ENCODE results near the gene CAPN11. TPM values are rescaled to one million over a fixed set of nuclear protein-coding genes. Genes with fewer than 3 reads are reported as not detected.

CAPN11 gene
- total RNA-seq, 1 donor from 2014 or later = 0.25 TPM

- H3K27ac ChIP-seq (replicated peaks) = no peak overlapping the region
- no peaks in the 10 kb centered on the region for H3K9me3 ChIP-seq (replicated peaks)
- TF ChIP-seq CTCF (IDR thresholded peaks at IDR 0.05; ENCODE audit: borderline replicate concordance) = no peak
- H3K36me3 ChIP-seq = peaks cover 48% of the 10 kb centered on the region
- H3K4me3 ChIP-seq = no peak overlapping the region
- no peaks in the 10 kb centered on the region for H3K27me3 ChIP-seq (ENCODE audit: low read depth)
- DNase-seq = no peak
- peaks cover 40% of the 10 kb centered on the region for H3K4me1 ChIP-seq
- intact Hi-C loops (cut with micrococcal nuclease) = no loop called here
Observed at GRCh38 chr6:44133981-44134711, 24.5 kb upstream of the CAPN11 start.

DNA sequence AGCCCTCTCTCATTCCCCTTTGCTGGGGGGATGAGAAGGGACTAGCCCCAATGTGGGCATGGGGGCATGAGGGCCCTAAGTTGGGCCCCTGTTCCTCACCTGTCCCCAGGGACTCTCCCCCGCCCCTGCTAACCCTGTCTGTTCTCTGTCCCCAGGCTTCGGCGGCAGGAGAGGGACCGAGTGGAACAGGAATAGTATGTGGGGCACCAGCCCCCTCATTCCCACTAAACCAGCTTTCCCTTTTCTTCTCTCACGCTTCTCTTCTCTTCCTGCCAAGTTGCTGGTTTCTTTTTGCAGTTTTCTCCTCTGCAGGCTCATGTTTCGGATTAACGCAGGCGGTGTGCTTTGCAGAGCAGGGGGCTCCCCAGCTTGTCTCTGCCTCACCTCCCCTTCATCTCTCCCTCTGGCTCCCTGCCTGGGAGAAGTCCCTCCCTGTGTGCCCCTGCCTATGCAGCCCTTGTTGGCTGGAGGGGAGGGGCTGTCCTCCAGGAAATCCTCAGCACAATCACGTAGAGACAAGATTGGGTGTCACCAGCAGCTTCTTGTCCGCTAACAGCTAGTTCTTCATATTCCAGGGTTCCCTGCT is 23.4 kb upstream of the CAPN11 start:
- no peaks in the 10 kb centered on the region for H3K9me3 ChIP-seq (replicated peaks)
- TF ChIP-seq CTCF (IDR thresholded peaks at IDR 0.05; ENCODE audit: borderline replicate concordance) = no peak
- intact Hi-C loops (cut with micrococcal nuclease) = no loop called here
- H3K36me3 ChIP-seq = peaks cover 57% of the 10 kb centered on the region
- no peak overlapping the region for H3K27ac ChIP-seq (replicated peaks)
- H3K4me1 ChIP-seq = peaks cover 29% of the 10 kb centered on the region
- DNase-seq = no peak
- no peak overlapping the region for H3K4me3 ChIP-seq
- H3K27me3 ChIP-seq (ENCODE audit: low read depth) = no peaks in the 10 kb centered on the region

DNA sequence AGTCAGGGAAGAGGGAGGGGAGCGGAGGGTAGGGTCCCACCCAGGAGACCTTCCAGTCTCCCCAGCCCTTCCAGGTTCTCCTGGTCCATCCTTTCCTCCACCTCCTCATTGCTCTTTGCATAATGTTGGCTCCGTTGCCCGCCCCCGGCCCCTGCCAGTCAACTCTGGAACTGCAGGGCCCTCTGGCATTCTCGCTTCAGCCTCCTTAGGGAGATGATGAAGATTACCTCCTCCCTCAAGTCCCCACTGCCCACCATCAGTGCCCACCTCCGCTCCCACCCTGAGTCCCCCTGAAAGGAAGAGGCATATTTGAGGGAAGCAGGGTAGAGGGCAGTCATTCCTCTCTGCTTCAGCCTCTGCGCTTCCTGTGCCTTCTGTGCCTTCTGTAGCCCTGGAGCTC is 22.7 kb upstream of the CAPN11 start:
- DNase-seq = no peak
- Histone ChIP-seq H3K36me3 (peaks cover 63% of the 10 kb centered on the region), H3K4me1 (peaks cover 23% of the 10 kb centered on the region), H3K4me3 (no peak overlapping the region), H3K27me3 (ENCODE audit: low read depth) (no peaks in the 10 kb centered on the region), H3K27ac (replicated peaks) (no peak overlapping the region), H3K9me3 (replicated peaks) (no peaks in the 10 kb centered on the region)
- intact Hi-C loops (cut with micrococcal nuclease) = no loop called here
- TF ChIP-seq CTCF (IDR thresholded peaks at IDR 0.05; ENCODE audit: borderline replicate concordance) = no peak

- no peak for DNase-seq
- H3K9me3 ChIP-seq (replicated peaks) = no peaks in the 10 kb centered on the region
- TF ChIP-seq CTCF (IDR thresholded peaks at IDR 0.05; ENCODE audit: borderline replicate concordance) = no peak
- intact Hi-C loops (cut with micrococcal nuclease) = no loop called here
- H3K4me3 ChIP-seq = no peak overlapping the region
- H3K27ac ChIP-seq (replicated peaks) = no peak overlapping the region
- H3K36me3 ChIP-seq = peaks cover 92% of the 10 kb centered on the region
- H3K27me3 ChIP-seq (ENCODE audit: low read depth) = no peaks in the 10 kb centered on the region
- H3K4me1 ChIP-seq = peaks cover 2% of the 10 kb centered on the region
Observed at GRCh38 chr6:44138717-44139350, 19.8 kb upstream of the CAPN11 start.

DNA sequence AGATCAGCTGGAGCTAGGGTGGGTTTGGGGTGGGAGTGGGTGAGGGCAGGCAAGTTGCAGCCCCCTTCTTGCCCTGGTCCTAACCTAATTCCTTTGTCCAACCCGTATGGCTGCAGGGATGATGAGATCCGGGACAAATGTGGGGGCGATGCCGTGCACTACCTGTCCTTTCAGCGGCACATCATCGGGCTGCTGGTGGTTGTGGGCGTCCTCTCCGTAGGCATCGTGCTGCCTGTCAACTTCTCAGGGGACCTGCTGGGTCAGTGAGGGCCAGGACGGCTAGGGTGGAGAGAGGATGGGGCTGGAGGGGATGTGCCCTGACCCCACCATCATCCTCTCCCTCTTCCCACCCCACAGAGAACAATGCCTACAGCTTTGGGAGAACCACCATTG is 19.3 kb upstream of the CAPN11 start:
- DNase-seq = no peak
- Histone ChIP-seq H3K36me3 (peaks cover 97% of the 10 kb centered on the region), H3K4me1 (no peaks in the 10 kb centered on the region), H3K27ac (replicated peaks) (no peak overlapping the region), H3K9me3 (replicated peaks) (no peaks in the 10 kb centered on the region), H3K4me3 (no peak overlapping the region), H3K27me3 (ENCODE audit: low read depth) (no peaks in the 10 kb centered on the region)
- intact Hi-C loops (cut with micrococcal nuclease) = no loop called here
- no peak for TF ChIP-seq CTCF (IDR thresholded peaks at IDR 0.05; ENCODE audit: borderline replicate concordance)
